ENCODE data around the gene MLLT10. TPM values are rescaled to one million over a fixed set of nuclear protein-coding genes. Genes with fewer than 3 reads are reported as not detected.

The MLLT10 gene
- total RNA-seq, 1 experiment from 2014 or later: 60.1 TPM

DNA sequence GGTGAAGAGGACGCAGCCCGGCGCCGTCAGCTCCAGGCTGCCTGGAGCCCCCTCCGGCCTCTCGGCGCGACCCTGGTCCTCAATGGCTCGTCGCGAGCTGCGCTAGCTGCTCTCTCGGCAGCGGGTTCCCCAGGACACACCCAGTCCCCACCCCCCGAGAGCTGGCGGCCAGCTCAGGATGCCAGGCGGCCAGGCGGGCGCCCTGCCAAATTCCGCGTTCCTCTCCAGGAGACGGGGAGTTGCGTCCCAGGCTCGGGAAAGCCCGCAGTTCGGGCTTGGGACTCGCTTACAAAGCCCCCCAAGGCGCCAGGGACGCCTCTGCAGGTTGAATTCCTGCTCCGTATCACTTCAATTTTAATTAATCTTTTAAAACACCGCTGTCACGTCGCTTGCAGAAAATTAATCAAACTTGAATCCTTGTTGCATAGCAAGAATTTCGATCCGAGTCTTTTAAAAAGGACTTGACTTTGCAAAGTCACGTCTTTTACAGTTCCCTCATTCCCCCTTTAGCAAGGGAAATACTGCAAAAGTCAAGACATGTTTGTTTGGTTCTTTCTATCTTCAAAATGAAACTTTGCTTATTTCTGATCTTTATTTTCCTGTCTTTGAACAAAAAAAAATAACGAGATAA lies 36.7 kb upstream of the MLLT10 start:
- POLR2A ChIA-PET: interaction anchor here (0.6 to 6.1 kb wide), 11 partner anchors 12 to 1130 kb away, joined by 3 to 103 read pairs (median 8); partner anchors contain the start of gene SKIDA1

More for the DNA sequence above, 36.7 kb upstream of the MLLT10 start:
- Mint-ChIP-seq H3K36me3 (0 out of 2 replicates have a peak, but pooled peaks cover 2% of the 10 kb centered on the region), H3K27me3 (ENCODE audit: low read depth) (peaks cover 41% of the 10 kb centered on the region), H3K4me1 (peaks cover 63% of the 10 kb centered on the region), H3K27ac (peak overlapping the region; percentile 60; the same call in 1 of the 2 replicates), H3K4me3 (peak overlapping the region; percentile 80), H3K9me3 (no peaks in the 10 kb centered on the region)
- TF ChIP-seq, protein P1, sequence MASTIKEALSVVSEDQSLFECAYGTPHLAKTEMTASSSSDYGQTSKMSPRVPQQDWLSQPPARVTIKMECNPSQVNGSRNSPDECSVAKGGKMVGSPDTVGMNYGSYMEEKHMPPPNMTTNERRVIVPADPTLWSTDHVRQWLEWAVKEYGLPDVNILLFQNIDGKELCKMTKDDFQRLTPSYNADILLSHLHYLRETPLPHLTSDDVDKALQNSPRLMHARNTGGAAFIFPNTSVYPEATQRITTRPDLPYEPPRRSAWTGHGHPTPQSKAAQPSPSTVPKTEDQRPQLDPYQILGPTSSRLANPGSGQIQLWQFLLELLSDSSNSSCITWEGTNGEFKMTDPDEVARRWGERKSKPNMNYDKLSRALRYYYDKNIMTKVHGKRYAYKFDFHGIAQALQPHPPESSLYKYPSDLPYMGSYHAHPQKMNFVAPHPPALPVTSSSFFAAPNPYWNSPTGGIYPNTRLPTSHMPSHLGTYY (CRISPR knock-in tag; IDR thresholded peaks at IDR 0.05): no peak
- TF ChIP-seq GRHL2 (CRISPR knock-in tag; IDR thresholded peaks at IDR 0.05; ENCODE audit: insufficient replicate concordance, severe bottlenecking) (no peak), OVOL2 (CRISPR knock-in tag; IDR thresholded peaks at IDR 0.05; ENCODE audit: borderline replicate concordance) (no peak), ZNF423 (CRISPR knock-in tag; IDR thresholded peaks at IDR 0.05) (peak; percentile 45; the same call in 1 of the 2 replicates), IRF1 (CRISPR knock-in tag; IDR thresholded peaks at IDR 0.05) (no peak), FOXK1 (CRISPR knock-in tag; IDR thresholded peaks at IDR 0.05) (no peak; the same call in 1 of the 2 replicates), TEAD4 (CRISPR knock-in tag; IDR thresholded peaks at IDR 0.05) (no peak), ESRRA (CRISPR knock-in tag; IDR thresholded peaks at IDR 0.05; ENCODE audit: borderline replicate concordance) (0 out of 2 replicates have a peak, but pooled peaks have one; percentile 32), PRRX2 (CRISPR knock-in tag; IDR thresholded peaks at IDR 0.05) (no peak), NFE2L1 (CRISPR knock-in tag; IDR thresholded peaks at IDR 0.05) (no peak; the same call in 1 of the 2 replicates), ZNF138 (CRISPR knock-in tag; conservative IDR thresholded peaks at IDR 0.05) (no peak), IRF2 (CRISPR knock-in tag; IDR thresholded peaks at IDR 0.05; ENCODE audit: borderline replicate concordance, low read depth) (no peak), SOX15 (CRISPR knock-in tag; IDR thresholded peaks at IDR 0.05) (no peak), GABPB1 (CRISPR knock-in tag; IDR thresholded peaks at IDR 0.05) (peak; percentile 55; the same call in 1 of the 2 replicates), NFATC4 (CRISPR knock-in tag; IDR thresholded peaks at IDR 0.05) (no peak), ZNF121 (CRISPR knock-in tag; IDR thresholded peaks at IDR 0.05) (no peak), TCF7 (CRISPR knock-in tag; IDR thresholded peaks at IDR 0.05; ENCODE audit: low read depth) (no peak), HMGA2 (CRISPR knock-in tag; IDR thresholded peaks at IDR 0.05) (no peak)
- TF ChIP-seq, protein P2, sequence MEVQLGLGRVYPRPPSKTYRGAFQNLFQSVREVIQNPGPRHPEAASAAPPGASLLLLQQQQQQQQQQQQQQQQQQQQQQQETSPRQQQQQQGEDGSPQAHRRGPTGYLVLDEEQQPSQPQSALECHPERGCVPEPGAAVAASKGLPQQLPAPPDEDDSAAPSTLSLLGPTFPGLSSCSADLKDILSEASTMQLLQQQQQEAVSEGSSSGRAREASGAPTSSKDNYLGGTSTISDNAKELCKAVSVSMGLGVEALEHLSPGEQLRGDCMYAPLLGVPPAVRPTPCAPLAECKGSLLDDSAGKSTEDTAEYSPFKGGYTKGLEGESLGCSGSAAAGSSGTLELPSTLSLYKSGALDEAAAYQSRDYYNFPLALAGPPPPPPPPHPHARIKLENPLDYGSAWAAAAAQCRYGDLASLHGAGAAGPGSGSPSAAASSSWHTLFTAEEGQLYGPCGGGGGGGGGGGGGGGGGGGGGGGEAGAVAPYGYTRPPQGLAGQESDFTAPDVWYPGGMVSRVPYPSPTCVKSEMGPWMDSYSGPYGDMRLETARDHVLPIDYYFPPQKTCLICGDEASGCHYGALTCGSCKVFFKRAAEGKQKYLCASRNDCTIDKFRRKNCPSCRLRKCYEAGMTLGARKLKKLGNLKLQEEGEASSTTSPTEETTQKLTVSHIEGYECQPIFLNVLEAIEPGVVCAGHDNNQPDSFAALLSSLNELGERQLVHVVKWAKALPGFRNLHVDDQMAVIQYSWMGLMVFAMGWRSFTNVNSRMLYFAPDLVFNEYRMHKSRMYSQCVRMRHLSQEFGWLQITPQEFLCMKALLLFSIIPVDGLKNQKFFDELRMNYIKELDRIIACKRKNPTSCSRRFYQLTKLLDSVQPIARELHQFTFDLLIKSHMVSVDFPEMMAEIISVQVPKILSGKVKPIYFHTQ (CRISPR knock-in tag; IDR thresholded peaks at IDR 0.05): no peak
- TF ChIP-seq, protein P3, sequence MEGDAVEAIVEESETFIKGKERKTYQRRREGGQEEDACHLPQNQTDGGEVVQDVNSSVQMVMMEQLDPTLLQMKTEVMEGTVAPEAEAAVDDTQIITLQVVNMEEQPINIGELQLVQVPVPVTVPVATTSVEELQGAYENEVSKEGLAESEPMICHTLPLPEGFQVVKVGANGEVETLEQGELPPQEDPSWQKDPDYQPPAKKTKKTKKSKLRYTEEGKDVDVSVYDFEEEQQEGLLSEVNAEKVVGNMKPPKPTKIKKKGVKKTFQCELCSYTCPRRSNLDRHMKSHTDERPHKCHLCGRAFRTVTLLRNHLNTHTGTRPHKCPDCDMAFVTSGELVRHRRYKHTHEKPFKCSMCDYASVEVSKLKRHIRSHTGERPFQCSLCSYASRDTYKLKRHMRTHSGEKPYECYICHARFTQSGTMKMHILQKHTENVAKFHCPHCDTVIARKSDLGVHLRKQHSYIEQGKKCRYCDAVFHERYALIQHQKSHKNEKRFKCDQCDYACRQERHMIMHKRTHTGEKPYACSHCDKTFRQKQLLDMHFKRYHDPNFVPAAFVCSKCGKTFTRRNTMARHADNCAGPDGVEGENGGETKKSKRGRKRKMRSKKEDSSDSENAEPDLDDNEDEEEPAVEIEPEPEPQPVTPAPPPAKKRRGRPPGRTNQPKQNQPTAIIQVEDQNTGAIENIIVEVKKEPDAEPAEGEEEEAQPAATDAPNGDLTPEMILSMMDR (IDR thresholded peaks at IDR 0.05): no peak
- TF ChIP-seq, protein P4, sequence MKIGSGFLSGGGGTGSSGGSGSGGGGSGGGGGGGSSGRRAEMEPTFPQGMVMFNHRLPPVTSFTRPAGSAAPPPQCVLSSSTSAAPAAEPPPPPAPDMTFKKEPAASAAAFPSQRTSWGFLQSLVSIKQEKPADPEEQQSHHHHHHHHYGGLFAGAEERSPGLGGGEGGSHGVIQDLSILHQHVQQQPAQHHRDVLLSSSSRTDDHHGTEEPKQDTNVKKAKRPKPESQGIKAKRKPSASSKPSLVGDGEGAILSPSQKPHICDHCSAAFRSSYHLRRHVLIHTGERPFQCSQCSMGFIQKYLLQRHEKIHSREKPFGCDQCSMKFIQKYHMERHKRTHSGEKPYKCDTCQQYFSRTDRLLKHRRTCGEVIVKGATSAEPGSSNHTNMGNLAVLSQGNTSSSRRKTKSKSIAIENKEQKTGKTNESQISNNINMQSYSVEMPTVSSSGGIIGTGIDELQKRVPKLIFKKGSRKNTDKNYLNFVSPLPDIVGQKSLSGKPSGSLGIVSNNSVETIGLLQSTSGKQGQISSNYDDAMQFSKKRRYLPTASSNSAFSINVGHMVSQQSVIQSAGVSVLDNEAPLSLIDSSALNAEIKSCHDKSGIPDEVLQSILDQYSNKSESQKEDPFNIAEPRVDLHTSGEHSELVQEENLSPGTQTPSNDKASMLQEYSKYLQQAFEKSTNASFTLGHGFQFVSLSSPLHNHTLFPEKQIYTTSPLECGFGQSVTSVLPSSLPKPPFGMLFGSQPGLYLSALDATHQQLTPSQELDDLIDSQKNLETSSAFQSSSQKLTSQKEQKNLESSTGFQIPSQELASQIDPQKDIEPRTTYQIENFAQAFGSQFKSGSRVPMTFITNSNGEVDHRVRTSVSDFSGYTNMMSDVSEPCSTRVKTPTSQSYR (CRISPR knock-in tag; IDR thresholded peaks at IDR 0.05): no peak
- CTCF ChIA-PET: interaction anchor here (0.5 to 5.9 kb wide), 16 partner anchors 11 to 682 kb away, joined by 3 to 84 read pairs (median 6); partner anchors contain the start of genes DNAJC1 and SKIDA1
- DNase-seq (ENCODE audit: low spot score) (peak; percentile 82), ATAC-seq (peak; percentile 25)

Data from WTC11 (cell line).